Endothelial cell of umbilical vein (primary cell): Measurements from ENCODE around the gene NDUFA12. TPM values are rescaled to one million over a fixed set of nuclear protein-coding genes. Genes with fewer than 3 reads are reported as not detected.

Experiments used
- BruUV-seq: library from RNA; stranded (reverse); fragments of 400-500 nt; replicated peaks from 2 replicates; lab custom pipeline; 2021; lab: Mats Ljungman, UMichigan
- CTCF ChIA-PET: fragments of 300-600, 350-600 bp; sonication (Branson Sonifier 250); formaldehyde crosslinking; loops from one replicate; lab custom pipeline; 2021; ENCODE audit warnings: antibody characterized with exemption, inconsistent platforms; lab: Charles Lee
- POLR2A ChIA-PET: fragments of 300-600, 350-600 bp; sonication (Branson Sonifier 250); formaldehyde crosslinking; loops from one replicate; lab custom pipeline; 2021; ENCODE audit warnings: antibody characterized with exemption, inconsistent platforms; lab: Charles Lee
- DNase-seq: peaks from one replicate; pipeline ENCODE4 v3.0.0-alpha.2; 2011; ENCODE audit warnings: low read depth, low spot score
- FAIRE-seq: peaks from 2 replicates; lab custom pipeline; 2011; peaks lifted over from hg19 to GRCh38; lab: Jason Lieb, UNC
- H2AFZ ChIP-seq: 2 replicates; pipeline ENCODE4 v1.6.0; 2012; ENCODE audit warnings: low read depth, low read length, control low read depth, inconsistent platforms
- H3K27ac ChIP-seq: 2 replicates; pipeline ENCODE4 v1.5.1; 2011; ENCODE audit warnings: low read depth, mild to moderate bottlenecking, control low read depth, low read length, moderate library complexity; ENCODE audit not compliant: insufficient read depth
- H3K27me3 ChIP-seq, 2 experiments: 2 replicates each; pipeline versions ENCODE4 v1.6.0 to v1.6.1; 2011; ENCODE audit warnings: low read length in 2 of 2, mixed read lengths in 1 of 2; ENCODE audit not compliant: control insufficient read depth in 2 of 2, insufficient read depth in 2 of 2
- H3K36me3 ChIP-seq, 2 experiments: 2 replicates in 1 of 2; 3 replicates in 1 of 2; pipeline ENCODE4 v1.5.1; 2011; ENCODE audit warnings: low read length in 2 of 2, mild to moderate bottlenecking in 1 of 2, moderate library complexity in 1 of 2; ENCODE audit not compliant: control insufficient read depth in 2 of 2, insufficient read depth in 2 of 2; ENCODE audit errors: extremely low read depth in 1 of 2
- H3K4me1 ChIP-seq: 3 replicates; pipeline ENCODE4 v1.5.1; 2011; ENCODE audit warnings: mild to moderate bottlenecking, low read length; ENCODE audit not compliant: control insufficient read depth, insufficient read depth; ENCODE audit errors: extremely low read depth
- H3K4me2 ChIP-seq: 2 replicates; pipeline ENCODE4 v1.6.1; 2011; ENCODE audit warnings: low read length, control low read depth, mixed read lengths; ENCODE audit not compliant: insufficient read depth
- H3K4me3 ChIP-seq, 3 experiments: fragments of 200-600 bp in 1 of 3; sonication (generic), shearing (Covaris generic) in 1 of 3; replicated peaks in 1 of 3; 2 replicates each; pipeline ENCODE4 v1.5.1; 2011 to 2016; ENCODE audit warnings: control low read depth in 3 of 3, low read length in 3 of 3, mild to moderate bottlenecking in 2 of 3, inconsistent platforms in 1 of 3, low read depth in 1 of 3, moderate library complexity in 1 of 3; ENCODE audit not compliant: insufficient read depth in 1 of 3
- H3K79me2 ChIP-seq: 2 replicates; pipeline ENCODE4 v1.6.0; 2012; ENCODE audit warnings: low read length, inconsistent platforms; ENCODE audit not compliant: control insufficient read depth, insufficient read depth
- H3K9ac ChIP-seq: replicated peaks from 2 replicates; pipeline ENCODE3; 2011; ENCODE audit warnings: low read length, control low read depth; ENCODE audit not compliant: insufficient read depth; ENCODE audit errors: extremely low read depth
- H3K9me1 ChIP-seq: replicated peaks from 3 replicates; pipeline ENCODE4 v1.6.0; 2011; ENCODE audit warnings: mild to moderate bottlenecking, low read length; ENCODE audit not compliant: control insufficient read depth, insufficient read depth; ENCODE audit errors: extremely low read depth
- H3K9me3 ChIP-seq: replicated peaks from 2 replicates; pipeline ENCODE4 v1.5.1; 2012; ENCODE audit warnings: low read length, inconsistent platforms; ENCODE audit not compliant: control insufficient read depth, insufficient read depth
- H4K20me1 ChIP-seq: replicated peaks from 2 replicates; pipeline ENCODE3; 2011; ENCODE audit warnings: mild to moderate bottlenecking, low read length; ENCODE audit not compliant: control insufficient read depth, insufficient read depth; ENCODE audit errors: extremely low read depth
- CTCF ChIP-seq, 2 donors: IDR thresholded peaks; 1 replicate in 1 of 2; 2 replicates in 1 of 2; pipeline ENCODE4 v1.5.1; 2011; ENCODE audit warnings: low read length in 2 of 2, mild to moderate bottlenecking in 2 of 2, moderate library complexity in 2 of 2, control low read depth in 1 of 2, inconsistent platforms in 1 of 2, low read depth in 1 of 2; ENCODE audit not compliant: insufficient read depth in 1 of 2; ENCODE audit errors: extremely low read depth in 1 of 2
- EZH2 ChIP-seq: IDR thresholded peaks from 2 replicates; pipeline ENCODE4 v1.6.1; 2012; ENCODE audit warnings: borderline replicate concordance, low read depth, mild to moderate bottlenecking, moderate library complexity, low read length, inconsistent platforms; ENCODE audit not compliant: severe bottlenecking
- FOS ChIP-seq: IDR thresholded peaks from 2 replicates; pipeline ENCODE4 v1.6.1; 2011; ENCODE audit warnings: mild to moderate bottlenecking, low read length, moderate library complexity, borderline replicate concordance; ENCODE audit not compliant: insufficient read depth
- GATA2 ChIP-seq: IDR thresholded peaks from 2 replicates; pipeline ENCODE4 v1.7.0; 2011; ENCODE audit warnings: low read depth, mild to moderate bottlenecking, moderate library complexity, mixed read lengths, low read length; ENCODE audit not compliant: insufficient read length, insufficient read depth
- JUN ChIP-seq: IDR thresholded peaks from 2 replicates; pipeline ENCODE4 v1.6.1; 2011; ENCODE audit warnings: borderline replicate concordance, low read depth; ENCODE audit not compliant: insufficient read length, insufficient read depth
- MAX ChIP-seq: IDR thresholded peaks from 2 replicates; pipeline ENCODE4 v1.6.1; 2011; ENCODE audit not compliant: insufficient read depth, insufficient read length
- MYC ChIP-seq: IDR thresholded peaks from one replicate; pipeline ENCODE4 v1.6.1; 2011; ENCODE audit warnings: mild to moderate bottlenecking, low read depth, low read length
- POLR2A ChIP-seq: IDR thresholded peaks from 2 replicates; pipeline ENCODE4 v1.6.1; 2012; ENCODE audit warnings: low read depth, mild to moderate bottlenecking, control low read depth, low read length
- POLR2AphosphoS5 ChIP-seq: IDR thresholded peaks from 2 replicates; pipeline ENCODE4 v1.6.1; 2012; ENCODE audit warnings: low read depth, mild to moderate bottlenecking, control low read depth, low read length, moderate library complexity; ENCODE audit not compliant: insufficient read depth
- dilution Hi-C: fragments of 300-500 bp; cut with MboI; formaldehyde crosslinking; loops from one replicate; pipeline ENCODE4 v1.15.0; 2019; ENCODE audit warnings: low sequenced_read_pairs; ENCODE audit not compliant: extremely low pct_ligation_motif_present
- intact Hi-C: fragments of 100-400 bp; cut with micrococcal nuclease; formaldehyde crosslinking; loops from one replicate; pipeline ENCODE4 v1.10.0; 2022
- polyA plus RNA-seq, 4 experiments: library from polyadenylated mRNA; depleted of rRNA in 3 of 4; stranded (reverse) in 3 of 4; unstranded in 1 of 4; fragments of >200 nt; gene quantifications; 2 replicates each; pipeline versions ENCODE4 v1.2.1 to v1.2.3, GENCODE V29; 2011 to 2012; ENCODE audit warnings: missing spikeins in 1 of 4
- total RNA-seq: library from RNA; stranded (reverse); gene quantifications from 2 replicates; pipeline ENCODE4 v1.2.3, GENCODE V29; 2021

Gene NDUFA12
- total and polyA plus RNA-seq, 2 donors (not counting 3 experiments of a cell fraction or from before 2014, with no cell fraction given) = 126 to 184 TPM

- no peak for FAIRE-seq
- BruUV-seq = no TSS peak
- Histone ChIP-seq H3K27me3 (no peaks in the 10 kb centered on the region), H3K27ac (no peak overlapping the region), H3K79me2 (no peaks in the 10 kb centered on the region), H3K9me3 (no peaks in the 10 kb centered on the region), H3K4me3 (no peak overlapping the region), H3K9me1 (no peaks in the 10 kb centered on the region), H3K9ac (no peak overlapping the region), H3K4me1 (no peaks in the 10 kb centered on the region), H4K20me1 (no peaks in the 10 kb centered on the region), H3K4me2 (no peak overlapping the region), H2AFZ (no peak overlapping the region), H3K36me3 (peaks cover 5 to 14% of the 10 kb centered on the region in 2 experiments)
- no peak for DNase-seq
- dilution Hi-C loops (no loop called here), intact Hi-C loops (no loop called here)
- ChIA-PET POLR2A (no interaction called here), CTCF (interaction anchor here (0.9 to 1.0 kb wide), 2 partner anchors 15 to 488 kb away, joined by 3 to 4 read pairs; no protein-coding TSS in a partner anchor)
- no peak for TF ChIP-seq MYC
- no peak for TF ChIP-seq POLR2A
- TF ChIP-seq MAX = no peak
- no peak for TF ChIP-seq JUN
- no peak for TF ChIP-seq GATA2
- TF ChIP-seq EZH2 = no peak
Observed at GRCh38 chr12:95034750-95035149, 31.3 kb upstream of the NDUFA12 start.

- ChIA-PET CTCF (no interaction called here), POLR2A (no interaction called here)
- Histone ChIP-seq H3K27me3 (no peaks in the 10 kb centered on the region), H4K20me1 (no peaks in the 10 kb centered on the region), H3K27ac (no peak overlapping the region), H3K9me1 (no peaks in the 10 kb centered on the region), H2AFZ (no peak overlapping the region), H3K4me2 (no peak overlapping the region), H3K9me3 (no peaks in the 10 kb centered on the region), H3K4me1 (no peaks in the 10 kb centered on the region), H3K9ac (no peak overlapping the region), H3K79me2 (no peaks in the 10 kb centered on the region), H3K4me3 (no peak overlapping the region), H3K36me3 (no peaks in the 10 kb centered on the region)
- intact Hi-C loops = no loop called here
- FAIRE-seq (no peak), DNase-seq (no peak)
- TF ChIP-seq POLR2AphosphoS5 (no peak), FOS (no peak), CTCF (IDR thresholded peaks at IDR 0.05; ENCODE audit: extremely low read depth in 1 of 2, insufficient read depth in 1 of 2, low read depth in 1 of 2, low read length in 2 of 2) (no peak), JUN (no peak), GATA2 (no peak), MAX (no peak), POLR2A (no peak), EZH2 (no peak), MYC (no peak)
- BruUV-seq = no TSS peak
- dilution Hi-C loops = no loop called here
Observed at GRCh38 chr12:95022477-95022876, 19.0 kb upstream of the NDUFA12 start.
